ENCODE measurements around the gene NCKAP5.

Gene NCKAP5

GRCh38 chr2:133054297-133054696, 514.0 kb downstream of the NCKAP5 start:
- no peak for FAIRE-seq

GRCh38 chr2:133053541-133053940, 514.7 kb downstream of the NCKAP5 start:
- FAIRE-seq: no peak

GRCh38 chr2:133045787-133046186, 522.5 kb downstream of the NCKAP5 start:
- no peak for FAIRE-seq

GRCh38 chr2:133044556-133044955, 523.7 kb downstream of the NCKAP5 start:
- no peak for FAIRE-seq

- no peak for FAIRE-seq
These were observed 528.1 kb downstream of the NCKAP5 start for GRCh38 chr2:133040170-133040569.

GRCh38 chr2:133039531-133039930, 528.7 kb downstream of the NCKAP5 start:
- FAIRE-seq: no peak

GRCh38 chr2:133026536-133027177, 541.6 kb downstream of the NCKAP5 start:
- no peak for FAIRE-seq

- no peak for FAIRE-seq
These were observed 543.3 kb downstream of the NCKAP5 start for GRCh38 chr2:133025004-133025403.

- no peak for FAIRE-seq
These were observed 555.2 kb downstream of the NCKAP5 start for GRCh38 chr2:133012847-133013734.

GRCh38 chr2:133004623-133005022, 563.6 kb downstream of the NCKAP5 start:
- FAIRE-seq: no peak

- no peak for FAIRE-seq
These were observed 568.8 kb downstream of the NCKAP5 start for GRCh38 chr2:132999421-132999820.

GRCh38 chr2:132998221-132998620, 570.0 kb downstream of the NCKAP5 start:
- FAIRE-seq: no peak

- FAIRE-seq: no peak
These were observed 576.7 kb downstream of the NCKAP5 start for GRCh38 chr2:132991471-132992045.

GRCh38 chr2:132984731-132985130, 583.5 kb downstream of the NCKAP5 start:
- FAIRE-seq: no peak

GRCh38 chr2:132980304-132980703, 588.0 kb downstream of the NCKAP5 start:
- no peak for FAIRE-seq

- FAIRE-seq: no peak
These were observed 588.7 kb downstream of the NCKAP5 start for GRCh38 chr2:132979339-132980093.

- no peak for FAIRE-seq
These were observed 589.4 kb downstream of the NCKAP5 start for GRCh38 chr2:132978840-132979239.

GRCh38 chr2:132977812-132978529, 590.3 kb downstream of the NCKAP5 start:
- FAIRE-seq: no peak

- no peak for FAIRE-seq
These were observed 592.8 kb downstream of the NCKAP5 start for GRCh38 chr2:132975193-132976105.

- FAIRE-seq: no peak
These were observed 593.7 kb downstream of the NCKAP5 start for GRCh38 chr2:132974467-132975095.
